GM12891 (cell line): ENCODE results near the gene THSD8.

Experiments
- POLR2A ChIP-seq: IDR thresholded peaks from 2 replicates; pipeline ENCODE4 v1.6.1; 2011; ENCODE audit warnings: low read depth, low read length, control low read depth
- POLR2AphosphoS5 ChIP-seq: IDR thresholded peaks from 2 replicates; pipeline ENCODE4 v1.6.1; 2011; ENCODE audit warnings: low read depth, low read length, control low read depth
- POU2F2 ChIP-seq: IDR thresholded peaks from 2 replicates; pipeline ENCODE4 v1.6.1; 2011; ENCODE audit warnings: low read depth, mild to moderate bottlenecking, control low read depth, low read length, moderate library complexity
- SPI1 ChIP-seq: IDR thresholded peaks from 2 replicates; pipeline ENCODE4 v1.6.1; 2011; ENCODE audit warnings: low read depth, low read length, control low read depth
- TAF1 ChIP-seq: IDR thresholded peaks from 2 replicates; pipeline ENCODE4 v1.6.1; 2011; ENCODE audit warnings: low read depth, low read length, control low read depth

- TF ChIP-seq POLR2A (no peak), POLR2AphosphoS5 (no peak), TAF1 (no peak), SPI1 (no peak), POU2F2 (no peak)
Observed at GRCh38 chr19:12841094-12841493, 39.2 kb downstream of the THSD8 start.
